Measurements from ENCODE around the gene CAPNS2.

- no peak for TF ChIP-seq CTCF (IDR thresholded peaks at IDR 0.05)
- TF ChIP-seq POLR2A (IDR thresholded peaks at IDR 0.05) = no peak
Observed at GRCh38 chr16:55566432-55567175, at the start of gene CAPNS2.
